GM12872 (cell line): ENCODE data around the gene DNM2.

Source experiments
- TF ChIP-seq, protein P1 (sequence below): IDR thresholded peaks from 3 replicates; pipeline ENCODE4 v1.5.1; 2011; ENCODE audit warnings: low read depth, mild to moderate bottlenecking, low read length, moderate library complexity; ENCODE audit not compliant: insufficient read depth

Gene DNM2

DNA sequence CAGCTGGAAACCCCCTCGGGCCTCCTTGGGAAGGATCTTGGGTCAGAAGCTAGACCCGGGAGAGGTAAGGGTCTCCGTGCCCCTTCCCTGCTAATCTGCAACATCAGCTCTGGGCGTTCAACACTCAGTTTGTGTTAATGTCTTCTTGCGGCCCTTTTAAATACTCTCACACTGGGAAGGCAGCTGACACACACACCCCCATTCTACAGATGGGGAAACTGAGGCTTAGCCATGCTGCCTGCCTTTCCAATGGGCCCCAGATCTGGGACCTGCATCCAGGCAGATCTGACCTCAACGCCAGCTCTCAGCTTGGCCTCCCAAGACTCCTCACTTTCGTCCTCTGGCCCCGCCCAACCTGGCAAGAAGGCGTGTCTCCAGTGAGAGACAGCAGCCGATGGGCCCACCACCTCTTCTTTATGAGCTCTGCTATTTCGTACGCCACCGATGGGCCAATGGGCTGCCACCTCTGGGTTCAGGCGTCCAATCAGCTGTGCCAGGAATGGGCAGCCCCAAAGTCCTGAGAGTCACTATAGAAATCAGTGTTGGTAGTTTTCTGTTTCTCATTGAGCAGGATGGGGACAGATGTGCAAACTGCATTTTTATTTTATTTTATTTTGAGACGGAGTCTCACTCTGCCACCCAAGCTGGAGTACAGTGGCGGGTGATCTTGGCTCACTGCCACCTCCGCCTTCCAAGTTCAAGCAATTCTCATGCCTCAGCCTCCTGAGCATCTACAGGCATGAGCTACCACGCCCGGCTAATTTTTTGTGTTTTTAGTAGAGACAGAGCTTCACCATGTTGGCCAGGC lies 43.8 kb downstream of the DNM2 start:
- TF ChIP-seq, protein P1, sequence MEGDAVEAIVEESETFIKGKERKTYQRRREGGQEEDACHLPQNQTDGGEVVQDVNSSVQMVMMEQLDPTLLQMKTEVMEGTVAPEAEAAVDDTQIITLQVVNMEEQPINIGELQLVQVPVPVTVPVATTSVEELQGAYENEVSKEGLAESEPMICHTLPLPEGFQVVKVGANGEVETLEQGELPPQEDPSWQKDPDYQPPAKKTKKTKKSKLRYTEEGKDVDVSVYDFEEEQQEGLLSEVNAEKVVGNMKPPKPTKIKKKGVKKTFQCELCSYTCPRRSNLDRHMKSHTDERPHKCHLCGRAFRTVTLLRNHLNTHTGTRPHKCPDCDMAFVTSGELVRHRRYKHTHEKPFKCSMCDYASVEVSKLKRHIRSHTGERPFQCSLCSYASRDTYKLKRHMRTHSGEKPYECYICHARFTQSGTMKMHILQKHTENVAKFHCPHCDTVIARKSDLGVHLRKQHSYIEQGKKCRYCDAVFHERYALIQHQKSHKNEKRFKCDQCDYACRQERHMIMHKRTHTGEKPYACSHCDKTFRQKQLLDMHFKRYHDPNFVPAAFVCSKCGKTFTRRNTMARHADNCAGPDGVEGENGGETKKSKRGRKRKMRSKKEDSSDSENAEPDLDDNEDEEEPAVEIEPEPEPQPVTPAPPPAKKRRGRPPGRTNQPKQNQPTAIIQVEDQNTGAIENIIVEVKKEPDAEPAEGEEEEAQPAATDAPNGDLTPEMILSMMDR: no peak

DNA sequence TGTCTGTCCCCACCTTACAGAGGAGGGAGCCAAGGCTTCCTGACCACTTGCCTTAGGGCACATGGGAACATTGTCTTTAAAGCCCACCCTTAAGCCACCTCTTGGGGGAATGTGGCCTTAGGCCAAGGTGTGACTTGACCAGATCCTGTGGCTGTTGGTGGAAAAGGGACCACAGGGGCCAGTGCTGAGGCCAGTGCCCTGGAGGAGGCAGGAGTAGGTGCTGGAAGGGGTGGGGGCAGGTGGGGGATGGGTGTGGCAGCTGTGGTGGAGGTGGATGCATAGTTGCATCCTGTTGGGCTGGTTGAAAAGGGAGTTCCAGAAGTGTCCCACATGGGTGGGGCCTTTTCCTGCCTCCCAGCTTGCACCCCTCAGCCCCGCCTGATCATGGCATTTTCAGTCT lies 44.8 kb downstream of the DNM2 start:
- TF ChIP-seq, protein P1: no peak

DNA sequence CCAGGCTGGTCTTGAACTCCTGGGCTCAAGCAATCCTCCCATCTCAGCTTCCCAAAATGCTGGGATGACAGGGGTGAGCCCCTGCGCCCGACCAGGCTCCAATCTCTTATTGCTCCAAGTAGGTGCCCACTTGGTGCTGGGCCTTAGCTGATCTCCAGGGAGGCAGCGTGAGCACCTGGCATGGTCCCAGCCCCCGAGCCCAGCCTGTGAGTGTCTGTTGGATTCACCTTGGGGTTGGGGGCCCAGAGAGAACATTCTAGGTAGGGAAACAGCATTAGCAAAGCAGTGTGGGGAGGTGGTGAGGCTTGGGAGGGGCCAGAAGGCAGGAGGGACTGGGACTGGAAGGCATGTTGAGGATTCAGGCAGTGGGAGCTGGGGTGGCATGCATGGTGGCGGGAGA lies 45.5 kb downstream of the DNM2 start:
- TF ChIP-seq, protein P1: no peak

DNA sequence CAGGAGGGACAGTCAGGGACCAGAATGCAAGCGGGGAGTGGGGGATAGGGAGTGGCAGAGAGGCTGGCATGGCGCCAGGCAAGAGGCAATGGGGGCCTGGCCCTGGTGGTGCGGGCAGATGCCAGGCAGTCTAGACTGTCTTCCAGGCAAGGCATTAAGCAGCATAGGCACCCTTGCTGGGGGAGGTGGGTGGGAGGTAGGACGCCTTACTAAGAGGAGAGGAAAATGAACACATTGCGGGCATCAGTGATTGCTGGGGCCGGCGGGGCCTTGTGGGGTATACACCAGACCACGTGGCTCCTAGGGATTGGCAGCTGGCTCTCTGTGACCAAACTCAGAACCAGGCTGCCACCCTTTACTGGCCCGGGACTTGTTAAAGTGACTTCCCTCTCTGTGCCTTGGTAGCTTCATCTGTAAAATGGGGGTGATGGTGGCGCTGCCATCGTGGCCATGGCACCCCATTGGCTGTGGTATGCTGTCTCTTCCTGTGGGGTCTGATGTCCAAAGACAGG lies 46.0 kb downstream of the DNM2 start:
- TF ChIP-seq, protein P1: no peak

DNA sequence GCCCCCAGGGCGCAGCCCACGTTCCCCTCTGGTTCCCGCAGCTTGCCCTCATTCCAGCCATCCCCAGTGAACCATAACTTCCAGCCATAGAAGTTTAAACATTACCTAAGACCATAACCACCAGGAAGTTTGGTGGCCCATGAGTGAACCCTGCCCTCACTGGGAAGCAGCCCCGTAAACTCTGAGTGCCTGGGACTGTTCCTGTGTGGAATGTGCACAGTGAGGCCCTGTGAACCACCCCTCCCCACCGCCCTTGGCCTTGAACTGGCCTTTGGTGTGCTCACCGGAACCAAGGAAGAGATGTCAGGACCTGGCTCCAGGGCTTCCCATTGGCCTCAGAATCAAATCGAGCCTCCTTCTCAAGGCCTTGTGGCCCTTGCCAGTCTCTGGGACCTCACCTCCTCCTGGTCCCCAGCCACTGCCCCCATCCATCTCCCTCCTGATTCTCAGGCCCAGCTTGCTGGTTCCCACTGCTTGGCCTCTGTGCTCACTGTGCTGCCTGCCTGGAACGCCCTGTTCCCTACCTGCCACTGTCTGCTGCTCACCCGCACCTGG lies 46.5 kb downstream of the DNM2 start:
- TF ChIP-seq, protein P1: no peak

DNA sequence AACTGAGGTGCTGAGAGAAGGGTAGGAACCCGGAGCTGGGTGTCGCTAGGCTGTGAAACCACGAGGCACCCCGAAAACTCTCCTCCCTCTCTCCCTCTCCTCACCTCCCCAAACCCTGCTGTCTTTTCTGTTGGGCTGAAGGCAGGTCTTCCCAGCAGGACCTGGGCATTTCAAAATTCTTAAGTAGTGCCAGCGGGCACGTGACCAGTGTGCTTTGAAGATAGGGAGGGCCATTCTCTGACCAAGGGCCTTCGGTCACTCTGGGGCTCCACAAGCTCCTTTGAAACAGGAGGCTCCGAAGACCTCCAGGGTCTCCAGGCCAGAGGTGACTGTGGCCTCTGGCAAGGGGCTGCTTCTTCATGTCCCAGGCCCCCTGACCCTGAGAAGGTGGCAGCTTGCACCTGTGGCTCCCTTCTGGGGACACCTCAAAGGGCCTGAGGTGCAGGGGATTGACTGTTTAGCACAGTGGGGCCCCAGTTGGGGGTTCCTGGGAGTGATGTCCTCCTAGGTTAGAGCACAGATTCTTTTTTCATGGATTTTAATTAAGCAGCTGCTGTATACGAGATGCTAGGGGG lies 48.3 kb downstream of the DNM2 start:
- TF ChIP-seq, protein P1: no peak

DNA sequence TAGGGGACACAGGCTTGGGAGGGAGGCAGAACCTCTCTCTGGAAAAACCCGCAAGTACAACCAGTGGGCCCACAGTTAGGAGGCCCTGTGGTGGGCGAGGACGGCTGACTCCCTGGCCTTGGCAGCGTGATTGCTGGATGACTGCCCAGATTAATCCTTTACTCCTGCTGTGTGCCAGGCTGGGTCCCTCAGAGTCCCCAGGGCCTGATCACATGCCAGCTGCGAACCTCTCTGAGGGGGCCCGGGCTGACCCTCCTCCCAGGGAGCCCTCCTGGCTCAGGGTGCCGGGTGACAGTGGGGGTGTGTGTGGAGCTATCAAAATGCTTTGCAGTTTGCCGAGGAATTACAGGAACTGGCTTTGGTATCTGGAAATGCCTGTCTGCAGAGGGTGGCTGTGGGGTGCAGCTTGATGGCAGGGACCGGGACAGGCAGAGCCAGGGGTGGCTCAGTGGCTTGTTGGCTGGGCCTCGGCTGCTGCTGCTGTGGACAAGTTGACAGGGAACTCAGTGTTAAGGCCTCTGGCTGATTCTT lies 48.9 kb downstream of the DNM2 start:
- TF ChIP-seq, protein P1: no peak
